ENCODE measurements around the gene GUK1. TPM values are rescaled to one million over a fixed set of nuclear protein-coding genes. Genes with fewer than 3 reads are reported as not detected.

Gene GUK1
- total RNA-seq, 2 donors from 2014 or later: 206 to 293 TPM

DNA sequence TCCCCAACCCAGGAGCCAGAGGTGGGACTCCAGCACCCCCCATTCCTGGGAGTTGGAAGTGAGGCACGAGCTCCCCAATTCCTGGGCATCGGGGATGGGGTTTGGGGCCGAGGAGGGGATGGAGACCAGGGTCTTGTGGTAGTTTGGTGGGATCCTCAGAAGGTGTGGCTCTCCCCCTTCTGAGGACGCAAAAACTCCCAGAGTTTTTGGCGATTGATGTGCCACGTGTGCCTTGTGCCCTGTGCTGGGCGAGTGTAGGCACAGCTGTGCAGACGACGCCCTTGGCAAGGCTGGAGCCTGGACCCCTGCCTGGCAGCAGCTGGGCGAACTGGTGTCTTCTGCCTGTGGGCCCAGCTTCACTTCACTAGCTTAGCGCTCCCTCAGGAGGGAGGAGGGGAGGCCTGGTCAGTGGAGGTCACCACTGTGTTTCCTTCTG is 2.6 kb downstream of the GUK1 start:
- DNase-seq (ENCODE audit: low spot score in 2 of 2) (no peak), ATAC-seq (no peak)
- peak overlapping the region; percentile 39 to 95 for H3K27ac Mint-ChIP-seq
- H3K36me3 Mint-ChIP-seq: peaks cover 9 to 11% of the 10 kb centered on the region in 2 donors
- H3K9me3 Mint-ChIP-seq: no peaks in the 10 kb centered on the region

DNA sequence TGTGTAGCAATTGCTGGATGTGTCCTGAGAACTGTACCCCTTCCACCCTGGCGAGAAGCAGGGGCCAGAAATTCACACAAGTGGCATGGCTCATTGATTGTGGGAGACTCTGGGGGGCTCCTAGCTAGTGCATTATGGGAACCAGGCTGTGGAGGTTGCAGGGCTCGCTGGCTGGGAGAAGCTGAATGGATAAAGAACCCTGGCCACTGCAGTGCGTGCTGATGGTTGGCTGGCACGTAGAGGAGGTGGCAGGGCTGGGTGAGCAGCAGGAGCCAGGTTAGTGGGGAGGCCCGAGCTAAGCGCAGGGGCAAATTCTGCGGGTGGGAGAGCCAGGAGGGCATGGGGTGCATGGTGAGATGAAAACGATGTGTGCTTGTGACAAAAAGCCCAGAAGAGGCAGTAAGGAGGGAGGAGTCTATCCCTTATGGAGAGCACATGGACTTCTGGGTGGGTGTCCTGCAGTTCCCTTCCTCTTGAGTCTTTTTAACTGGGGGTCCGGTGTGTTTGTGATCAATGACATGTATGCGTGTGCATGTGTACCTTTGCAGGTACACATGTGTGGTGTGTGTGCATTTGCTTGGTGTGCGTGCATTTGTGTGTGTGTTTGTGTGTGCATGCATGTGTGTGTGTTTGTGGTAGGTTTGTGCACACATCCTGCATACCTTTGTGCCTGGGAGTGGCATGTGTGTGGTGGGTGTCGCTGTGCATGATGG is 3.6 kb downstream of the GUK1 start:
- ATAC-seq: no peak
- no peak for DNase-seq (ENCODE audit: low spot score in 2 of 2)
- peak overlapping the region; percentile 60 to 95 for H3K27ac Mint-ChIP-seq
- H3K9me3 Mint-ChIP-seq: no peaks in the 10 kb centered on the region
- H3K36me3 Mint-ChIP-seq: peaks cover 9 to 11% of the 10 kb centered on the region in 2 donors

DNA sequence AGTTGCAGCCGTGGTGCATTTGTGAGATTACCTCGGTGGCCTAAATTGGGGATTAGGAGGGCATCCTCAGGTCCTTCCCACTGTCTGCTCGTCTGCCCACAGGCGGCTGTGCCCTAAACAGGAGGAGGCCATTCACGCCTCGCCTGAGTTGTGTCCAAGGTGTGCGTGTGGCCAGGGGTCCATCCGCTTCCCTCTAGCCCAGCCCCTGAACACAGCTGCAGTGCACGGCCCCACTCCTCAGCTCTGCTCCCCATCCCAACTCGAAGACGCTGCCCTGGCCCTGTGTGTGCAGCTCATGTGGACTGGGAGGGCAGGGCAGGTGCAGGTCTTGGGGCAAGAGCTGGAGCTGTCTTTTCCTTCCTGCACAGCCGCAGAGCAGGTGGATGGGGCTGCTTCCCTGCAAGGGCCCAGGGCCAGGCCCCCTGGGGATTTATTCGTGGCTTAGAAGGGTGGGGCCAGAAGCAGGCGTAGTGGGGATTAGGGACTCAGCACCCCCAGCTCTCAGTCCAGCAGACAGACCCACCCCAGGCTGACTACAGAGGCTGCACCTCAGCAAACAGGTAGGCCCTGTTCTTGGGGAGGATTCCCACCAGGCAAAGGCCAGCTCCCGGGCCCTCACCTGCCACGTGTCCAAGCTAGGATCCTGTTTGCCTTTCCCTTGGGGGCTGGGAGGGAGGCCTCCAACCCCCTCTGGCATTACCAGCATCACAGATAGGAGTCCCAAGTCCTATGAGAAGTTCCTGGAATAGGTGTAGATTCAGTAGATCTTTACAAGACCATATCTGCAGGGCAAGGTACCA is 4.3 kb downstream of the GUK1 start:
- H3K27ac Mint-ChIP-seq: peak overlapping the region in 1 of 2 donors; percentile 60
- peaks cover 9 to 11% of the 10 kb centered on the region in 2 donors for H3K36me3 Mint-ChIP-seq
- no peaks in the 10 kb centered on the region for H3K9me3 Mint-ChIP-seq
- DNase-seq (ENCODE audit: low spot score in 2 of 2) (peak in 1 of 2 donors; percentile 52), ATAC-seq (no peak)

DNA sequence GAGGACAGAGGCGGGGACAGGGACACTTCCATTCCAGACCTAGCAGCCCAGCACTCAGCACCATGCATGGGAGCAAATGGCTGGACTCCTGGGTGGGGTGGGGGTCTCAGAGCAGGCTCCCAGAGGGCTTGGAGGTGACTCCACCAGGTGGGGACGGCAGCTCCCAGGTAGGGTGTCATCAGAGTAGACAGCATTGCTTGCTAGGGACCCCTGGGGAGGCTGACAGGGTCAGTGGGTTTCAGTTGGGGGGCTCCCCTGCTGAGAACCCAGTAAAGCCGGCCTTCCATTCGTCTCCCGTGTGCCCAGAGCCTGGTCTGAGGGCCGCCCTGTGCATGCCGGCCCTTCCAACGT is 4.9 kb downstream of the GUK1 start:
- ATAC-seq (no peak), DNase-seq (ENCODE audit: low spot score in 2 of 2) (no peak)
- H3K36me3 Mint-ChIP-seq: peaks cover 9 to 11% of the 10 kb centered on the region in 2 donors
- H3K27ac Mint-ChIP-seq: peak overlapping the region in 1 of 2 donors; percentile 60
- no peaks in the 10 kb centered on the region for H3K9me3 Mint-ChIP-seq

DNA sequence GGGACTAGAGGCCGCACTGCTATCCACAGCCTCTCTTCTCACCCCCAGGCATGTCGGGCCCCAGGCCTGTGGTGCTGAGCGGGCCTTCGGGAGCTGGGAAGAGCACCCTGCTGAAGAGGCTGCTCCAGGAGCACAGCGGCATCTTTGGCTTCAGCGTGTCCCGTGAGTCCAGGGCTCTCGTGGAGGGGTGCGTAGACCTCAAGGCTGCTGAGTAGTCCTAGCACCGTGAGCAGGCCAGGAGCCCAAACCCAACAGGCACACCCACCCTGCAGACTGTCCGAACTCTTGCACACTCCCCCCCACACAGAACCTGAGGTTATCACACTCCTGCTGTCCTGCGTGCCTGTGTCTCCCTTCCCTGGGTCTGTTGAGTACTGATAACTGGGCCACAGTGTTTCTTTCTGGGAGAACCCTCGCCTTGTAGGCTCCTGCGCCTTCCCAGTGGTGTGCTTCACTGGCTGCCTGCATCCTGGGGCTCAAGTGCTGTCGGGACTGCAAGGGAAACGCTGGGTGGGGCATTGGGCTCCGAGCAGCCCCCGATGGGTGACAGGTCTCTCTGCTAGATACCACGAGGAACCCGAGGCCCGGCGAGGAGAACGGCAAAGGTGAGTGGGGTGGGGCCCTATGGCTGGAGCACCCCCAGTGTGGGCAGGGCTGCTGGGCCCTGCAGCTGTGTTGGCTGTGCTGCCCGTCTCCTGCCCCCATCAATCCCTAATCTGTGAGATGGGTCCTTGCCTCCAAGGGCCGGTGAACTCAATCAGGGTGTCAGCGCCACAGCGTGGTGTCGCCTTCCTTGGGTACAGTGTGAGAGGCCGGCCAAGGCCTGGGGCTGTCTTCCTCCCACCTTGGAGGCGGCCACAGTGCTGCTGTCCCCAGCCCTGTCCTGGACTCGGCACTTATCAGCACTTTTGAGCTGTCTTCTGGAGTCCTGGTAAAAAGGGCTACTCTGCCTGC is 5.7 kb downstream of the GUK1 start:
- peak in 1 of 2 donors; percentile 50 for DNase-seq (ENCODE audit: low spot score in 2 of 2)
- Mint-ChIP-seq H3K27ac (no peak overlapping the region), H3K36me3 (peaks cover 8% of the 10 kb centered on the region in 2 donors), H3K9me3 (no peaks in the 10 kb centered on the region)
- ATAC-seq: no peak

DNA sequence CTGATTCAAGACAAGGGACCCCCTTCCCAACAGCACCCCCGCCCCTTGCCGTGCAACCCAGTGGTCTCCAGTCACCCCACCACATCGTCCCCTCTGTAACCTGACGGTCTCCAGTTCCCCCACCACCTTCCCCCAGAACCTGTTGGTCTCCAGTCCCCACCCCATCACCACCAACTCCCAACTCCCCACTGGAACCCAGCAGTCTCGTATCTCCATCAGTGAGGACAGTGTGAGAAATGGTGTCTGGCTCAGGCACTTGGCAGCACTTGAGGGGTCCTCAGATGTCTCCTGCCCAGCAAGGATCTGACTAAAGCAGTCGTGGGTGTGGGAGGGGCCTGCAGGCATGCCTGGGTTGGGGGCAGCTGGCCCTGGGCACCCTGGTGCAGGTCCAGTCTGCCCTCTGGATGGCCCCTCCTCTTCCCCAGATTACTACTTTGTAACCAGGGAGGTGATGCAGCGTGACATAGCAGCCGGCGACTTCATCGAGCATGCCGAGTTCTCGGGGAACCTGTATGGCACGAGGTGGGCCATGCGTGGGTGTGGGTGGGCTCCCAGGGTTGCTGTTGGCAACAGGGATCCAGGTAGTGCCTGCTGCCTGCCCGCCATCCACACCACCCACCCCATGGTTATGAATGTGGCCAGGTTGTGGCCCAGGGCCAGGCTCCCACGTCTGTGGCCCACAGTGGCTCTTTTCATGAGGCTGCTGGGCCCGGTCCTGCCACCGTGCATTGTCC is 6.5 kb downstream of the GUK1 start:
- ATAC-seq (no peak), DNase-seq (ENCODE audit: low spot score in 2 of 2) (no peak)
- Mint-ChIP-seq H3K9me3 (no peaks in the 10 kb centered on the region), H3K27ac (no peak overlapping the region), H3K36me3 (peaks cover 0 to under 1% of the 10 kb centered on the region in 2 donors)

DNA sequence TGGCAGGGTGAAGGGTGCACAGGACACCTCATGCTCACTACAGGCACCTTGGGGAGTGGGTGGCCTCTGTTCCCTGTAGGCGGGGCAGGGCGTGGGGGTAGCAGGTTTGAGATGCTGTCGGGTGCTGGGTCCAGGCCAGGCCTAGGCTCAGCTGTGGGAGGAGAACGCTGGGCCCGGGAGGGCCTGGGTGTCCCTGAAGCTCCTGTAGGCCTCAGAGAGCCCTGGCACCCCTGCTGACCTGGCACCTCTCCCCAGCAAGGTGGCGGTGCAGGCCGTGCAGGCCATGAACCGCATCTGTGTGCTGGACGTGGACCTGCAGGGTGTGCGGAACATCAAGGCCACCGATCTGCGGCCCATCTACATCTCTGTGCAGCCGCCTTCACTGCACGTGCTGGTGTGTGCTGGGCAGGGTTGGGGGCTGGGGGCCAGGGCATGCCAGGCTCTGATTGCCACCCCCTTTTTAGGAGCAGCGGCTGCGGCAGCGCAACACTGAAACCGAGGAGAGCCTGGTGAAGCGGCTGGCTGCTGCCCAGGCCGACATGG is 7.1 kb downstream of the GUK1 start:
- Mint-ChIP-seq H3K36me3 (no peaks in the 10 kb centered on the region), H3K27ac (no peak overlapping the region), H3K9me3 (no peaks in the 10 kb centered on the region)
- ATAC-seq (no peak), DNase-seq (ENCODE audit: low spot score in 2 of 2) (no peak)

DNA sequence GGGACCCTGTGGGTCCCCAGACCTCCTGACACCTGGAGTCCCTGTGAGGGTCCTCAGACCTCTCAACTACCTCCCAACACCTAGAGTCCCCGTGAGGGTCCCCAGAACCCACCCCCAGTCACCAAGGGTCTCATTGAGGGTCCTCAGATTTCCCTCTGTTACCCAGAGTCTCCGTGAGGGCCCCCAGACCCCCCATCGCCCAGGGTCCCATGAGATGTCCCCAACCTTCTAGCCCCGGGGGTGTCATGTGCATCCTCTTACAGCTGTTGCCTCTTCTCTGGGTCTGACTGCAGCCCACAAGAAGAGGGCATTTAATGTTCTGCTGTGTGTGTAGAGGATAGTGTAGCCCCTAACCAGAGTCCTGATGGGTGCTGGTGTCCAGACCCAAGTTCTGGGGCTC is 7.7 kb downstream of the GUK1 start:
- DNase-seq (ENCODE audit: low spot score in 2 of 2) (no peak), ATAC-seq (no peak)
- Mint-ChIP-seq H3K36me3 (no peaks in the 10 kb centered on the region), H3K9me3 (no peaks in the 10 kb centered on the region), H3K27ac (no peak overlapping the region)

DNA sequence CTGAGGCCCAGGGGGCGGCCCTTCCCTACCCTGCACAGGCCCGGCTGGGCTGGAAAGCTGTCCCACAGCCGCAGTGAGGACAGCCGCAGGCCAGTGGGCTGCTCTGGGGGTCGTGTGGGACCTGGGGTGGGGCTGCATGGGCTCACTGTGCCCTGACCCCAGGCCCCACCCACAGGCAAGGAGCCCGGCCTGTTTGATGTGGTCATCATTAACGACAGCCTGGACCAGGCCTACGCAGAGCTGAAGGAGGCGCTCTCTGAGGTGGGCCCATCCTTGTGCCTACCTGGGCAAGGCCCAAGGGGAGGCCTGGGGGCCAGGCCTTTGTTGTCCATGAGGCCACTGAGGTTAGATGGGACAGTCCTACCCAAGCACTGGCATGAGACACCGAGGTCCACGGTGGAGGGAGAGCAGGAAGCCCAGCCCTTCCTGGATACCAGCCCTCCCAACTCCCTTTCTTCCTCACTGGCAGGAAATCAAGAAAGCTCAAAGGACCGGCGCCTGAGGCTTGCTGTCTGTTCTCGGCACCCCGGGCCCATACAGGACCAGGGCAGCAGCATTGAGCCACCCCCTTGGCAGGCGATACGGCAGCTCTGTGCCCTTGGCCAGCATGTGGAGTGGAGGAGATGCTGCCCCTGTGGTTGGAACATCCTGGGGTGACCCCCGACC is 8.2 kb downstream of the GUK1 start:
- DNase-seq (ENCODE audit: low spot score in 2 of 2) (peak in 1 of 2 donors; percentile 54), ATAC-seq (no peak)
- Mint-ChIP-seq H3K36me3 (no peaks in the 10 kb centered on the region), H3K9me3 (no peaks in the 10 kb centered on the region), H3K27ac (no peak overlapping the region)

DNA sequence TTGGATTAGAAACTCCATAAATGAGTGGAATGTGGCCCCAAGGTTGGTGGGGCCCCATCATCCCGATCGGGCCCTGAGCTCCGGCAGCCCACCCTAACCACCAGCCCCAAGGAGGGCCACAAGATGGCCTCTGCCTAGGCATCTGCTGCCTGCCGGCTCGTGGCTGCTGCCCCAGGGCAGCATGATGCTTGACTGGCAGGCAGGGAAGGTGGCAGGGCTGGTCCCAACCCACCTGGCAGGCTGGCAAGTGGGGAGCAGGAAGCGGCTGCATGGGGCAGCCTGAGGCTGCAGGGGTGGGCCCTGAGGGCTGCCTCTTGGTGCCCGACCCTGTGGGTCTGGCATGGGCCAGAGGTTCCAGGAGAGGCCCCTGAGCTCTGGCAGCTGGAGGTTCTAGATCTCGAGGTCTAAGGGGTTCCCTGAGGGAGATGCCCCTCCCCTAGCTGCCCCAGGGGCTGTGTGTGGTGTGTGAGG is 8.9 kb downstream of the GUK1 start:
- no peaks in the 10 kb centered on the region for H3K36me3 Mint-ChIP-seq
- peak in 1 of 2 donors; percentile 53 for DNase-seq (ENCODE audit: low spot score in 2 of 2)
- ATAC-seq: no peak
- no peaks in the 10 kb centered on the region for H3K9me3 Mint-ChIP-seq
- no peak overlapping the region for H3K27ac Mint-ChIP-seq

DNA sequence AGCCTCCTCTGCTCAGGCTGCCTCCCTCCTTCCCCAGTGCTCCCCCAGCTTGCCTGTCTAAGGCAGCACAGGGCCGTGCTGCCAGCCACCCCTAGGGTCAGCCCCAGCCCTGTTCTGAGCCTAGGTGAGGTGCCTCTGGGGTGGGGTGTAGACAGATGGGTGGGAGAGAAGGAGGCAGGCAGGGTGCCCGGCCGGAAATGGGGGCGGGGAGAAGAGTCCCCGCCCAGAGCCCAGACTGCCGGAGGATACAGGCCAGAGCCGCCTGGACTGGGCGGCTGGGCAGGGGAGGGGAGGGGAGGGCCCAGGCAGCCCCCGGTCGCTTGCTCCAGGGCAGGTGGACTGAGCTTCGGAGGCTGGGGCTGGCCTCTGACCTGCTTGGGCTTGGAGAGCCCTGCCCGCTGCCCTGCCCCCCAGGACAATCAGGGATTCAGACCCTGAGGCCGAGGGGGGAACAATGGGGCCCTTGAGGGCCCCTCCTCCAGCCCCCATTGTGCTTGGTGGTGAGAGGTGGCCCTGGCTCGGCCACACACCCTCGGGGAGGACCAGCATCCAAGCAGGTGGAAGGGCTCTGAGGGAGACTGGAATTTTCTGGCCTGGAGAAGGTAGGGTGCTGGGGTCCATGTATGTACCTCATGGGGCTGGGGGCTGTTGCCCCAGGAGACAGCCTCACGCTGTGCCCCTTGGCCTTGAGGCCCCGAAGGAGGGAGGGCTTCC is 9.5 kb downstream of the GUK1 start, which contains the start of gene GJC2:
Gene GJC2 (plus strand): TSS at position 525 of the 714 bp plus-strand sequence. CDS start 7,829 bp downstream, outside the sequence.
- ATAC-seq (no peak), DNase-seq (ENCODE audit: low spot score in 2 of 2) (peak in 1 of 2 donors; percentile 50)
- Mint-ChIP-seq H3K9me3 (no peaks in the 10 kb centered on the region), H3K27ac (no peak within 1 kb of the TSS), H3K36me3 (no peaks in the 10 kb centered on the region)

DNA sequence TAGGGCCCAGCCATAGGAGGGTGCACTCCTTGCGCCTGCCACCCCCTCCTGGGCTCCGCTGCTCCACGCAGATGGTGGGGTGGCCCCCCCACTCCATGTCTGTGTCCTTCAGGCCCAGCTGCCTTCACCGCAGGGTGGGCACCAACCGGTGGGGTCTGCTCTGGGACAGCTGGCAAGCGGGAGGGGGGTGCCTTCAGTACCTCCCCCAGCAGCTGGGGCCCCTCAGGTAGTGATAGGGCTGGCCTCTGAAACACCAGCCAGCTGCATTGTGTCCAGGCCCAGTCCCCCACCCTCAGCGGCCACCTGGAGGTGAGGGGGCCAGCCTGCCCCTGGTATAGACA is 10.0 kb downstream of the GUK1 start:
- no peaks in the 10 kb centered on the region for H3K36me3 Mint-ChIP-seq
- ATAC-seq (no peak), DNase-seq (ENCODE audit: low spot score in 2 of 2) (peak in 1 of 2 donors; percentile 53)
- H3K27ac Mint-ChIP-seq: no peak overlapping the region
- H3K9me3 Mint-ChIP-seq: no peaks in the 10 kb centered on the region

DNA sequence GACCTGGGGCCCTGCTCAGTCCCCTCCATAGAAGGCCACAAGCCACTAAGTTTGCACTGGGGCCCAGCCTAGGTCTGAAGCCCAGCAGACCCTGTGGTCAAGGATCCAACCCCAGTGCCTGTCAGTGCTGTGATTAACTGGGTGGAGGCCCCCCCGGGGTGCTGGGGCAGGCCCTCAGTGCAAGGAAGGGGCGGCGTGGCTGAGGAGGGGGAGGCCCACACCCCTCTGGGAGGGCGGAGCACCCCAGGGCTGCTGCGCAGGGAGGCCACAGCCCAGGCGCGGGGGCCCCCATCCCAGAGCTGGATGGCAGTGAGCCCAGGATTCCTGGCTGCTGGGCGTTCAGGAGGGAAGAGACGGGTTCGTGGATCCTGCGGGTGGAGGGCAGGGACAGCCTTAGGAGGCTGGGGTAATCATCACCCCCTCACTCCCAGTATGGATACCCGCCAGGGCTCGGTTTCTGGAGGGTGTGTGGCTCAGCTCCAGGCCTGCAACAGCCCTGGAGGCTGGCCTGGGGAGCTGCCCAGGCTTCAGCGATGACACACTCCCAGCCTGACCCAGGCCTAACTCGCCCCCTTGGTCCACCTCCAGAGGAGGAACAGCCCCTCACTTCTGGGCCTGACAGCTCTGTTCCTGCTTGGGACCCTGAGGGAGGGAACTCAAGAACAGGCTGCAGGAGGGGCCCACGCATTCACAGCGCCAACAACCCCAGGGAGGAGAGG is 10.5 kb downstream of the GUK1 start:
- Mint-ChIP-seq H3K9me3 (no peaks in the 10 kb centered on the region), H3K36me3 (no peaks in the 10 kb centered on the region), H3K27ac (no peak overlapping the region)
- ATAC-seq (peak in 1 of 2 donors; percentile 9), DNase-seq (ENCODE audit: low spot score in 2 of 2) (peak in 1 of 2 donors; percentile 52)

DNA sequence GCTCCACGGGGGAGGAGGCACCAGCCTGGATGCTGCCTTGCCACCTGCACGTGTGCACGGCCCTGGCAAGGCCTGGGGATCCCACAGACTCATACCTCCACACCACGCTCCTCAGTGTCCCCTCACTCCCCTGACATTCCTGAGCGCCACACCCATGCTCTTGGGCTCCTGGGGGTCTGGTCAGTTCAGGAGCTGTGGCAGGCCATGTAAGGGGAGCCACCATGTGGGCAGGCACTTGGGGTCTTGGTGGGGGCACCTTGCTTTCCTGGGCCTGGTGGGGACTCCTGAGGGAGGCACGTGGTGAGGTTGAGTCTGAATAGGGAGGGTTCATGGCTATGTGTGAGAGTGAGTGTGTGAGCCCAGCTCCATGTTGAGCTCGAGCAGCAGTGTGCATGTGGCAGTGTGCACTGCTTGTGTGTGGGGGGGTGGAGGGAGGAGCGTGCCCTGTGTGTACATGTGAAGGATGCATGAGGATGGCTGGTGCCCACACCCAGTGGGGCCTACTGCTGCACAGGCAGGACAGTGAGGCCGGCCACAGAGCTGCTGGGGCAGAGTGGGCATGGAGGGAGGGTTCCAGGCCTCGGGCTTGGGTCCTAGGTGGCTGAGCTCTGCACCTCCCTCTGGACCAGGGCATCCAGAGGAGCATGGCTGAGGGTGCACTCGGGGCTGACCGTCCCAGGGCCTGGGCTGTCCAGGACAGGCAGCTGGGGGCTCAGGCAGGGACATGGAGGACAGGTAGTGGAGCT is 11.3 kb downstream of the GUK1 start:
- peak in 1 of 2 donors; percentile 8 for ATAC-seq
- Mint-ChIP-seq H3K9me3 (no peaks in the 10 kb centered on the region), H3K36me3 (no peaks in the 10 kb centered on the region), H3K27ac (peak overlapping the region in 1 of 2 donors; percentile 65)
- DNase-seq (ENCODE audit: low spot score in 2 of 2): no peak
